ENCODE results near the gene STT3A. TPM values are rescaled to one million over a fixed set of nuclear protein-coding genes. Genes with fewer than 3 reads are reported as not detected.
A peak's percentile ranks its signal among the peaks of the same experiment; 100 is the strongest.

STT3A gene
- total and polyA plus RNA-seq, 2 of the 13 experiments (the other 11 are each of a cell fraction or from before 2014, with no cell fraction given) = 229 to 319 TPM

DNA sequence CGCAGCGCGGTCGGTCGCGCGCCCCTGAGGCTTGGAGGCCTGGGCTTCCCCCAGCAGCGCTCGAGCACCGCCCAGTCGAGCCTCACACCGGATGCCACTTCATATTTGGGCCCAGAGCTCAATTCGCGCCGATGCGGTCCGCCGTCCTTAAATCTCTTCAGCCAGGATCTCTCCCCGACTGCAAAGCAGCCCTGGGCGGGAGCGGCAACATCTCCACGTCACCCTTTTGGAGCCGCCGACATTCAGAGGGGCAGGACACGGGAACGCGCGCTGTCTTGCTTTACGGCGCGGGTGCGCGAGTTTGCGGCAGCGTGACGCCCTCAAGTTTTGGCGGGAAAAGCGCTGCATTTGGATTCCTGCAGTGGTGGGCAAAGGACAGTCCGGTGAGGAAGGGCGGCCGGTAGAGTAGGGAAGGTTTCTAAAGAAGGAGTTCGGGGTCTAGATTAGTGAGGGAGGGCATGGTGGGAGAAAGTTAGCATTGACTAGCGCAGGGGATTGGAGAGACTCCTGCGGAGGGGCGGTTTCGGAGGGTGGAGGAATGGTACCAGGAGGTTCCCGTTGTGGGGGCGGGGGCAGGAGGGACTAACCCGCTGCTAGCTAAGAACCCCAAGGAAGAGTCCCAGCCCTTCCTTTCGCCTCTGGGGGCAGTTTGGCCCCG lies 33.1 kb downstream of the STT3A start (continued):
- TF ChIP-seq ZNF850 (CRISPR knock-in tag; conservative IDR thresholded peaks at IDR 0.05) = no peak
- peak; percentile 98 for TF ChIP-seq ZNF558 (CRISPR knock-in tag; IDR thresholded peaks at IDR 0.05; ENCODE audit: borderline replicate concordance)
- TF ChIP-seq ZNF589 (CRISPR knock-in tag; conservative IDR thresholded peaks at IDR 0.05) = peak; percentile 97
- TF ChIP-seq SRF (IDR thresholded peaks at IDR 0.05; ENCODE audit: low read depth, low read length) = no peak
- peak; percentile 86 for TF ChIP-seq KDM5B (CRISPR knock-in tag; IDR thresholded peaks at IDR 0.05; ENCODE audit: borderline replicate concordance)
- TF ChIP-seq THAP7 (CRISPR knock-in tag; IDR thresholded peaks at IDR 0.05) = peak; percentile 56; the same call in 1 of the 2 replicates
- TF ChIP-seq RORA (CRISPR knock-in tag; IDR thresholded peaks at IDR 0.05) = no peak
- TF ChIP-seq PATZ1 (CRISPR knock-in tag; IDR thresholded peaks at IDR 0.05) = peak; percentile 83
- no peak for TF ChIP-seq SETDB1 (CRISPR knock-in tag; IDR thresholded peaks at IDR 0.05; ENCODE audit: borderline replicate concordance)
- peak; percentile 89 for TF ChIP-seq THAP11 (CRISPR knock-in tag; IDR thresholded peaks at IDR 0.05)
- TF ChIP-seq ATAD3A (CRISPR knock-in tag; IDR thresholded peaks at IDR 0.05) = no peak
- peak; percentile 99 for TF ChIP-seq AGO2 (optimal IDR thresholded peaks at IDR 0.05; ENCODE audit: low read depth, low read length)
- TF ChIP-seq RERE (CRISPR knock-in tag; IDR thresholded peaks at IDR 0.05; ENCODE audit: low read depth) = 0 out of 2 replicates have a peak, but pooled peaks have one; percentile 48
- TF ChIP-seq, protein P1, sequence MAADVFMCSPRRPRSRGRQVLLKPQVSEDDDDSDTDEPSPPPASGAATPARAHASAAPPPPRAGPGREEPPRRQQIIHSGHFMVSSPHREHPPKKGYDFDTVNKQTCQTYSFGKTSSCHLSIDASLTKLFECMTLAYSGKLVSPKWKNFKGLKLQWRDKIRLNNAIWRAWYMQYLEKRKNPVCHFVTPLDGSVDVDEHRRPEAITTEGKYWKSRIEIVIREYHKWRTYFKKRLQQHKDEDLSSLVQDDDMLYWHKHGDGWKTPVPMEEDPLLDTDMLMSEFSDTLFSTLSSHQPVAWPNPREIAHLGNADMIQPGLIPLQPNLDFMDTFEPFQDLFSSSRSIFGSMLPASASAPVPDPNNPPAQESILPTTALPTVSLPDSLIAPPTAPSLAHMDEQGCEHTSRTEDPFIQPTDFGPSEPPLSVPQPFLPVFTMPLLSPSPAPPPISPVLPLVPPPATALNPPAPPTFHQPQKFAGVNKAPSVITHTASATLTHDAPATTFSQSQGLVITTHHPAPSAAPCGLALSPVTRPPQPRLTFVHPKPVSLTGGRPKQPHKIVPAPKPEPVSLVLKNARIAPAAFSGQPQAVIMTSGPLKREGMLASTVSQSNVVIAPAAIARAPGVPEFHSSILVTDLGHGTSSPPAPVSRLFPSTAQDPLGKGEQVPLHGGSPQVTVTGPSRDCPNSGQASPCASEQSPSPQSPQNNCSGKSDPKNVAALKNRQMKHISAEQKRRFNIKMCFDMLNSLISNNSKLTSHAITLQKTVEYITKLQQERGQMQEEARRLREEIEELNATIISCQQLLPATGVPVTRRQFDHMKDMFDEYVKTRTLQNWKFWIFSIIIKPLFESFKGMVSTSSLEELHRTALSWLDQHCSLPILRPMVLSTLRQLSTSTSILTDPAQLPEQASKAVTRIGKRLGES (CRISPR knock-in tag; IDR thresholded peaks at IDR 0.05; ENCODE audit: borderline replicate concordance) = 0 out of 2 replicates have a peak, but pooled peaks have one; percentile 76
- TF ChIP-seq ZNF547 (CRISPR knock-in tag; IDR thresholded peaks at IDR 0.05) = peak; percentile 77
- no peak; the same call in 1 of the 2 replicates for TF ChIP-seq STAG1 (CRISPR knock-in tag; IDR thresholded peaks at IDR 0.05)
- no peak for TF ChIP-seq EED (CRISPR knock-in tag; IDR thresholded peaks at IDR 0.05)
- TF ChIP-seq KMT2A (CRISPR knock-in tag; IDR thresholded peaks at IDR 0.05) = peak; percentile 98
- no peak for TF ChIP-seq ZNF282 (IDR thresholded peaks at IDR 0.05; ENCODE audit: partially characterized antibody)
